ENCODE data around the gene CCDC6.

The CCDC6 gene

GRCh38 chr10:59741583-59741982 is 164.8 kb downstream of the CCDC6 start:
- Histone ChIP-seq H3K4me3 (ENCODE audit: low read depth in 1 of 2, low read length in 1 of 2) (no peak overlapping the region), H3K27ac (no peak overlapping the region), H3K9me3 (no peaks in the 10 kb centered on the region), H3K4me1 (ENCODE audit: control insufficient read depth in 1 of 2, insufficient read depth in 1 of 2, low read depth in 1 of 2, low read length in 1 of 2) (no peaks in the 10 kb centered on the region), H3K27me3 (no peaks in the 10 kb centered on the region), H3K36me3 (no peaks in the 10 kb centered on the region)
- TF ChIP-seq CTCF (IDR thresholded peaks at IDR 0.05) = no peak

- Histone ChIP-seq H3K9me3 (no peaks in the 10 kb centered on the region), H3K27ac (no peak overlapping the region), H3K36me3 (no peaks in the 10 kb centered on the region), H3K4me1 (ENCODE audit: control insufficient read depth in 1 of 2, insufficient read depth in 1 of 2, low read depth in 1 of 2, low read length in 1 of 2) (no peaks in the 10 kb centered on the region), H3K4me3 (ENCODE audit: low read depth in 1 of 2, low read length in 1 of 2) (no peak overlapping the region), H3K27me3 (no peaks in the 10 kb centered on the region)
- no peak for TF ChIP-seq CTCF (IDR thresholded peaks at IDR 0.05)
Measured at GRCh38 chr10:59741048-59741447, 165.3 kb downstream of the CCDC6 start.

Data from neutrophil (primary cell).